Measurements from ENCODE around the gene SETBP1.

DNA sequence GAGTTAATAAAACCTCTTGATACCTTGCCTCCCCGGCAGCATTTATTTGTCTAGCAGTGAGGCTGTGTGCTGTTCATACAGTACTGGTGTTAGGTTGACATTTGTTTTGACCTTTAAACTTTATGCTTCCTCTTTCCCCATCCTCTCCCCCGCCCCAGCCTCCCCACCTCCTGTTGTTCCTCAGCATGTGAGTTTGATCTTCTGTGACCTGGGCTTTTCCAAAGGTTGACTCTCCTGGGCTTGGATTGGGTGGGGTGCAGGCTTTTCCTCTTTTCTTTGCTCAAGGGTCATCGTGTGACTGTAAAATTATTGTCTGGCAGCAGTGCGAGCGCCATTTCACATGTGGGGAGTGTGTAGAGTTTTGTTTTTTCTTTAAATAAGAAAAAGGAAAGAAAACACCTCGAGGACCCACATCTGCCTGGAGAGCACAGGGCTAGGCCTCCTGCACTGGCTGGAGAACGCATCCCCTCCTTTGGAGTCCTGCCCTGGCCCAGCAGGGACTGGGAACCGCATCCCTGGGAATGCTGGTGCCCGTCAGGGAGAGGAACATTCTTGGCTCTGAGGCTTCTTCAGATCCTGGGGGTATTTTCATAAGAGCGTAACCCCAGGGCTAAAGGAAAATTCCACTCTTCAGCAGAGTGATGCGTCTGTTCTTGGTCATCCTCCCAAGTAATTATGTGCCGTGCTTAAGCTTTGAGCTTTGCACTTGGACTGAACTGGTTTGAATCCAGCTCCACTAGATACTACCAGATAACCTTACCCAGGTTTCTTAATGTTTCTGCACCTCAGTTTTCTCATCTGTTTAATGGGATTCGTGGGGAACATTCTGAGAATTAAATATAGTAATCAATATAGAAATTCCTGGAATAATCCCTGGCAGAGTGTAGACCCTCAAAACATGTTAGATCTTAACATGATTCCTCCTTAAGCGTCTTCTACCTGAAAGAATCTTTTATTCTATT is 91.5 kb downstream of the SETBP1 start:
- TF ChIP-seq, protein P1, sequence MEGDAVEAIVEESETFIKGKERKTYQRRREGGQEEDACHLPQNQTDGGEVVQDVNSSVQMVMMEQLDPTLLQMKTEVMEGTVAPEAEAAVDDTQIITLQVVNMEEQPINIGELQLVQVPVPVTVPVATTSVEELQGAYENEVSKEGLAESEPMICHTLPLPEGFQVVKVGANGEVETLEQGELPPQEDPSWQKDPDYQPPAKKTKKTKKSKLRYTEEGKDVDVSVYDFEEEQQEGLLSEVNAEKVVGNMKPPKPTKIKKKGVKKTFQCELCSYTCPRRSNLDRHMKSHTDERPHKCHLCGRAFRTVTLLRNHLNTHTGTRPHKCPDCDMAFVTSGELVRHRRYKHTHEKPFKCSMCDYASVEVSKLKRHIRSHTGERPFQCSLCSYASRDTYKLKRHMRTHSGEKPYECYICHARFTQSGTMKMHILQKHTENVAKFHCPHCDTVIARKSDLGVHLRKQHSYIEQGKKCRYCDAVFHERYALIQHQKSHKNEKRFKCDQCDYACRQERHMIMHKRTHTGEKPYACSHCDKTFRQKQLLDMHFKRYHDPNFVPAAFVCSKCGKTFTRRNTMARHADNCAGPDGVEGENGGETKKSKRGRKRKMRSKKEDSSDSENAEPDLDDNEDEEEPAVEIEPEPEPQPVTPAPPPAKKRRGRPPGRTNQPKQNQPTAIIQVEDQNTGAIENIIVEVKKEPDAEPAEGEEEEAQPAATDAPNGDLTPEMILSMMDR (IDR thresholded peaks at IDR 0.05) = no peak
- no peak for TF ChIP-seq EZH2 (IDR thresholded peaks at IDR 0.05)
- no peak for TF ChIP-seq EZH2phosphoT487 (IDR thresholded peaks at IDR 0.05)

All from neural progenitor cell (in vitro differentiated cells).